Measurements from ENCODE around the gene LRIG1.
"Not testable (repeated sequence)": the region's sequence is repeated elsewhere in the genome, so short reads cannot be mapped to it uniquely, and the experiment has no call there.

The LRIG1 gene

DNA sequence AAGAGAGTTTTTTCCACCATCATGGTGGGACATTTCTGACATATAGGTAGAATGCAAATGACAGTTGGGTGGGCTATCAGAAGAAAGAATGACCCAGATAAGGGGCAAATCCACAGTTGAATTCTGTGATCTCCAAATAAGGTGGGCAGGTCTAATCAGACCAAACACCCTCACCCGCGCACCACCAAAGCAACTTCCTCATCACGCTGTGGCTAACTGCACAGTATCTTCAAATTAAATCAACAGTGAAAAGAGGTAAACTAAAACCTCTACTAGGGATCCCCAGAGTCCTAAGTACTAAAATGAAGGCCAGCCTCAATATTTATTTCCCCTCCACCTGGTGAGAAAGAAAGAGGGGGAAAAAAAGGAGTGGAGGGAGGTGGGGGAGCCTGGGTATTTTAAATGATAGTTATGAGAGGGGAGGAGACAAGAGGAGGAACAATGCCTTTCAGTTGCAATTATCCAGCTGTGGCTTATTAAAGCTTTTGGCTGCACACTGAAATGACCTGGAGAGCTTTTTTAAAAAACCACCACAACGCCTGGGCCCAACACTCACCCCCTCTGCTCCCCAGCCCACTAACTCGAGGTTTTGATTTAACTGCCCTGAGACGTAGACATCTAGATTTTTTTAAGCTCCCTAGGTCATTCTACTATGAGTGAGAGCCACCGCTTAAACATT, 61.0 kb downstream of the LRIG1 start:
- no peak for DNase-seq

DNA sequence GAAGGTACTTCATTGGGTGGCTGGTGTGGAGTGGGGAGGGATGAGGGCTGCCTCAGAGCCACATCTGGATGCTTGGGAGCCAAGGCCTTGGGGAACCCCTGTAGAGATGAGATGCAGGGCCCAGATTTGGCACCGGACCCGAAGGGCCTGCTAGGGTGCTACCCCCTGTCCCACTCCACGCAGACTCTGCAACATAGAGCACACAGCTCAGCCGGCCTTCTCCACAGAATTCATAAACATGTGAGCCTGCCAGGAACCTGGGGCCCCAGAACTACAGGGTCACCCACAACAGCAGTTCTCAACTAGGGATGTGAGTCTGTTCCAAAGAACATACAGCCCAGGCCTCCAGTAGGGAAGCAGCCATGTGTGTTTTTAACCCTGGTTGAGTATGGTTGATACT, 62.8 kb downstream of the LRIG1 start:
- no peak for DNase-seq

DNA sequence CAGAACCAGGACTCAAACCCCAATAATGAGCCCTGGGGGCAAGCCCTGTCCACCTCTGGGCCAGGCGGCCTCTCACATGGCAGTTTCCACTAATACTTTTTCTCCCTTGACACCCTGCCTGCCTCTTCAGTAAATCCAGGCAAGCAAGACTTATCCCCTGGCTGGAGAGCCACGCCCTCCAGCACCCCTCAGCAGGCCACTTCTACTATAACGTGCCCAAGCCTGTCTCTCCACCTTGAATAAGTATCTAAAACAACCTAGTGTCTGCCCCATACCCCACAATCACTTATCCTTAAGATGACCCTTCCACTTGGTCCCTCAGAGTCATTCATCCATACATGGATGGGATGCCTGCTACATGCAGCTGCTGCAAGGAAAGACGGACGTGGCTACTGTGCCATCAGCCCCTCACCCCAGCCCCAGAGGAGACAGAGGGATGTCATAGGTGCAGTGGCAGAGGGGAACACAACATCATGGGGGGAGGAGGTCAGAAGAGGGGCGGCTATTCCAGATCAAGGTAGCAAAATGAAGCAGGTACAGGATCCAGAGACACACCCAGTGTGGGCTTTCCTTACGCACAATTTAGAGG, 63.4 kb downstream of the LRIG1 start:
- no peak for DNase-seq

- DNase-seq: no peak
Observed at GRCh38 chr3:66435989-66436388, 64.8 kb downstream of the LRIG1 start.

GRCh38 chr3:66434726-66435125, 66.1 kb downstream of the LRIG1 start:
- DNase-seq: no peak

- DNase-seq: no peak
Observed at GRCh38 chr3:66433522-66433782, 67.4 kb downstream of the LRIG1 start.

- no peak for DNase-seq
Observed at GRCh38 chr3:66432767-66433521, 67.9 kb downstream of the LRIG1 start.

- no peak for DNase-seq
Observed at GRCh38 chr3:66432041-66432766, 68.6 kb downstream of the LRIG1 start.

- no peak for DNase-seq
Observed at GRCh38 chr3:66431494-66431893, 69.3 kb downstream of the LRIG1 start.

GRCh38 chr3:66430876-66431275, 69.9 kb downstream of the LRIG1 start:
- DNase-seq: no peak

- DNase-seq: no peak
Observed at GRCh38 chr3:66428733-66429132, 72.1 kb downstream of the LRIG1 start.

DNA sequence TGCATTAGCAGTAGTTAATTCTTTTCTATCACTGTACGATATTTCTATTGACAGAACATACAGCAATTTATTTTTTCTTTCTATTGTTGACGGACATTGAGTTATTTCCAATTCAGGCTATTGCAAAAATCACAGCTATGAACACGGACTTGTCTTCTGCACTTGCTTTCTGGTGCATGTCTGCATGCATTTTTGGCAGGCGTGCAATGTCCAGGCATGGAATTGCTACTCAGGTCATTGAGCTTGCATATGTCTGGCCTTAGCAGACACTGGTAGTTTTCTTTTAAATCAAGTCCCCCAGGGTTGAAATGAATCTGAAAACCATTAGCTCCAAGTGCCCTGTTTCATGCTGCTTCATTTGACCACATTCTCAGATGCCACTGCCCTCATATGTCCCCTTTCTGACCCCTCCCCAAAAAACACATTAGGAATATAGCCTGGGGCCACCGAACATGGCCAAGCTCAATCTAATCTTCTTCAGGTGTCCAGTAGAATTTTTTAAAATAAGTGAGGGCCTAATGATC, 72.8 kb downstream of the LRIG1 start:
- no peak for DNase-seq

- DNase-seq: no peak
Observed at GRCh38 chr3:66427352-66427751, 73.5 kb downstream of the LRIG1 start.

GRCh38 chr3:66426135-66426534, 74.7 kb downstream of the LRIG1 start:
- no peak for DNase-seq

DNA sequence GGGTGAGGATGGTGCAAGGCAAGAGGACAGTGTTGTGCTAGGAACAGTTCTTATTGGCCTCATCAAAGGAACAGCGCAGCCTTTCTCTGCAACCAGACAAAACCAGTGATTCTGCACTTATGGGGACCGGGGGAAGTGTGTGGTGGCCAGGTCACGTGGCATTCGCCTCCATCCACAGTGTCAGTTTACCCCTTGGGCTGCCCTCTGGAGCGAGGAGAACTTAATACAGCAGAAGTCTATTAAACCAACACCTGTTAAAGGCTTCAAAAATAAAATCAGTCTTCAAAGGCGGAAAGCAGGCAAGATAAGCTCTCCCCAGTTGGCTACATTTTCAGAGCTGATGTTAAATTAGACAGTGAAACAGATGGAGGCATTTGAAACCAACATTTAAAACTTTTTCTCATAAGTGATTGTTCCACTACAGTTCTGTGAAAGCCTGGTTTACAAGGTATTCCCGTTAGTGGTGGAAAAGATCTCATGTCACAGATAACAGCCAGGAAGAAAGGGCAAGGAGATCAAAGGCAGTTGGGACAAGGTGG, 75.2 kb downstream of the LRIG1 start:
- no peak for DNase-seq

GRCh38 chr3:66425032-66425431, 75.8 kb downstream of the LRIG1 start:
- no peak for DNase-seq

GRCh38 chr3:66423791-66424190, 77.0 kb downstream of the LRIG1 start:
- no peak for DNase-seq

DNA sequence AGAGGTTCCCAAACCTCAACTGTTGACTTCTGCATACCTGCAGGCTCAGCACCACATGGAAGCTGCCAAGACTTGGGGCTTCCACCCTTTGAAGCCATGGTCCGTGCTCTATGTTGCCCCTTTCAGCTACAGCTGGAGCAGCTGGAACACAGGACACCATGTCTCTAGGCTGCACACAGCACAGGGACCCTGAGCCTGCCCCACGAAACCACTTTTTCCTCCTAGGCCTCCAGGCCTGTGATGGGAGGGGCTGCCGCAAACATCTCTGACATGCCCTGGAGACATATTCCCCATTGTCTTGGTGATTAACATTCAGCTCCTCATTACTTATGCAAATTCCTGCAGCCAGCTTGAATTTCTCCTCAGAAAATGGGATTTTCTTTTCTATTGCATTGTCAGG, 78.9 kb downstream of the LRIG1 start:
- DNase-seq: not testable (repeated sequence)

DNA sequence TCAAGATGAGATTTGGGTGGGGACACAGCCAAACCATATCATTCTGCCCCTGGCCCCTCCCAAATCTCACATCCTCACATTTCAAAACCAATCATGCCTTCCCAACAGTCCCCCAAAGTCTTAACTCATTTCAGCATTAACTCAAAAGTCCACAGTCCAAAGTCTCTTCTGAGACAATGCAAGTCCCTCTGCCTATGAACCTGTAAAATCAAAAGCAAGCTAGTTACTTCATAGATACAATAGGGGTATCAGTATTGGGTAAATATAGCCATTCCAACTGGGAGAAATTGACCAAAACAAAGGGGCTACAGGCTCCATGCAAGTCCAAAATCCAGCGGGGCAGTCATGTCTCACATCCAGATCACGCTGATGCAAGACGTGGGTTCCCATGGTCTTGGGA, 79.7 kb downstream of the LRIG1 start:
- not testable (repeated sequence) for DNase-seq

DNA sequence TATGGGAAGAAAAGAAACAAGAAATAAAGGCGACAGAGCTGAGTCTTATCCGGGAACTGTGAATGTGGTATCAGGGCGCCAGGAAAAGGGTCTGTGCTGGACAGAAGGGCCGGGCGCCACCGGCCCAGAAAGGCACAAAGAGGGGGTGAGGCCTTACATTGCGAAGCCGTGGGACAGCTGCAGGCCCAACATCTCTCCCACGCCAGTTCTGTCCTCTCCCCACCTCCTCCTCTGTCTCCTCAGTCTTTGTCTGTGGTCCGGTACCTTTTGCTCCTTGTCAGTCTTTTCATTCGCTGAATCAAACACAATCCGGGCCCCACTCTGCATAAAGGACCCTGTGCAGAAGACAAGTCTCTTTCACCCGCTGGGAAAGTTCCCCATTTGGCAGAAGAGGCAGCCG, 81.8 kb downstream of the LRIG1 start:
- no peak for DNase-seq

GRCh38 chr3:66418475-66418931, 82.3 kb downstream of the LRIG1 start:
- DNase-seq: no peak

GRCh38 chr3:66416556-66417304, 84.1 kb downstream of the LRIG1 start:
- DNase-seq: no peak

All from activated CD8-positive, alpha-beta memory T cell treated with anti-CD3 and anti-CD28 coated beads, Interleukin-2, amount 50 U/mL, for 48 hours (primary cell).